Calu3 (cell line): ENCODE results near the gene LSM11. TPM values are rescaled to one million over a fixed set of nuclear protein-coding genes. Genes with fewer than 3 reads are reported as not detected.

ENCODE experiments used
- BruUV-seq: library from RNA; stranded (reverse); fragments of 400-500 nt; replicated peaks from 2 replicates; lab custom pipeline; 2021; lab: Mats Ljungman, UMichigan
- CTCF ChIA-PET: fragments of 300-600 bp; sonication (Branson Sonifier 250); formaldehyde crosslinking; loops from one replicate; lab custom pipeline; 2022; ENCODE audit warnings: antibody characterized with exemption; lab: Charles Lee
- DNase-seq: peaks from one replicate; pipeline ENCODE4 v3.0.0; 2022
- H3K27ac Mint-ChIP-seq: one replicate; pipeline ENCODE4 v1.8.0; 2022; ENCODE audit warnings: mixed read lengths; ENCODE audit not compliant: unreplicated experiment
- H3K27me3 Mint-ChIP-seq: one replicate; pipeline ENCODE4 v1.8.0; 2022; ENCODE audit warnings: mixed read lengths; ENCODE audit not compliant: unreplicated experiment
- H3K36me3 Mint-ChIP-seq: one replicate; pipeline ENCODE4 v1.8.0; 2022; ENCODE audit warnings: mild to moderate bottlenecking, moderate library complexity, mixed read lengths; ENCODE audit not compliant: insufficient read depth, unreplicated experiment
- H3K4me1 Mint-ChIP-seq: one replicate; pipeline ENCODE4 v1.8.0; 2022; ENCODE audit warnings: mild to moderate bottlenecking, low read depth, mixed read lengths; ENCODE audit not compliant: unreplicated experiment
- H3K4me3 Mint-ChIP-seq: one replicate; pipeline ENCODE4 v1.8.0; 2022; ENCODE audit warnings: mild to moderate bottlenecking, low read depth, moderate library complexity, mixed read lengths; ENCODE audit not compliant: unreplicated experiment
- H3K9me3 Mint-ChIP-seq: one replicate; pipeline ENCODE4 v1.8.0; 2022; ENCODE audit warnings: low read depth, mixed read lengths; ENCODE audit not compliant: unreplicated experiment
- CTCF ChIP-seq: fragments of 200-600 bp; IDR thresholded peaks from one replicate; pipeline ENCODE4 v1.8.0; 2022; ENCODE audit warnings: antibody characterized with exemption; ENCODE audit not compliant: unreplicated experiment
- intact Hi-C: fragments of 100-400 bp; cut with micrococcal nuclease; formaldehyde crosslinking; loops from one replicate; pipeline ENCODE4 v1.10.0; 2022; ENCODE audit not compliant: unreplicated experiment
- total RNA-seq: library from RNA; stranded (reverse); gene quantifications from 2 replicates; pipeline ENCODE4 v1.2.3, GENCODE V29; 2022

Gene LSM11
- total RNA-seq, 1 experiment from 2014 or later, result 4.6 TPM

- Mint-ChIP-seq H3K4me1 (no peaks in the 10 kb centered on the region), H3K27me3 (no peaks in the 10 kb centered on the region), H3K4me3 (no peak overlapping the region), H3K27ac (no peak overlapping the region), H3K36me3 (no peaks in the 10 kb centered on the region), H3K9me3 (no peaks in the 10 kb centered on the region)
- intact Hi-C loops, result no loop called here
- TF ChIP-seq CTCF, result no peak
- DNase-seq, result no peak
- CTCF ChIA-PET, result no interaction called here
- no TSS peak for BruUV-seq
Observed at GRCh38 chr5:157708866-157709265, 34.6 kb upstream of the LSM11 start.

- intact Hi-C loops, result no loop called here
- Mint-ChIP-seq H3K4me3 (no peak overlapping the region), H3K27ac (no peak overlapping the region), H3K27me3 (no peaks in the 10 kb centered on the region), H3K36me3 (no peaks in the 10 kb centered on the region), H3K9me3 (no peaks in the 10 kb centered on the region), H3K4me1 (no peaks in the 10 kb centered on the region)
- DNase-seq, result no peak
- TF ChIP-seq CTCF, result no peak
- CTCF ChIA-PET, result no interaction called here
- BruUV-seq, result no TSS peak
Observed at GRCh38 chr5:157709346-157709745, 34.2 kb upstream of the LSM11 start.

- H3K27me3 Mint-ChIP-seq, result no peaks in the 10 kb centered on the region
- no peaks in the 10 kb centered on the region for H3K4me1 Mint-ChIP-seq
- DNase-seq, result no peak
- no TSS peak for BruUV-seq
- intact Hi-C loops, result loop anchor here (10.0 kb wide), 1 partner anchor 196 kb away; no protein-coding TSS in a partner anchor
- CTCF ChIA-PET, result no interaction called here
- no peak for TF ChIP-seq CTCF
- H3K27ac Mint-ChIP-seq, result no peak overlapping the region
- H3K36me3 Mint-ChIP-seq, result no peaks in the 10 kb centered on the region
- H3K9me3 Mint-ChIP-seq, result no peaks in the 10 kb centered on the region
- no peak overlapping the region for H3K4me3 Mint-ChIP-seq
Observed at GRCh38 chr5:157710431-157710830, 33.1 kb upstream of the LSM11 start.

DNA sequence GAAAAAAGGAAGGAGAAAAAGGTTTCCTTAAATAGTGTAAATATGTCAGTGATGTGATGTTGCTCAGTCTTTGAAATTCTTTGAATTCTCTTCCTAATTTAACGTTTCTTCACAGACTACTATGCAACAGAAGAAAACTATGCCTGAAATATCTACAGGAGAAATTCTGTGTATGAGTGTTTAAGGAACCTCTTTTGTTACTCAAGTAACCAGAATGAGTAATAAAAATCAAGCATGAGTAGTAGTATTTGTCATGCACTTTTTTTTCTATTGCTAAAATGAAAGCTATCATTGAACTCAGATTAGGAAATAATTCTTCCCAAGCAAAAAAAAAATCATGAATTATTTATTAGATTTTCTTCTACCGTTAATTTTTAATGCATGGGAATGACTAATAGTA lies 32.6 kb upstream of the LSM11 start:
- Mint-ChIP-seq H3K27me3 (no peaks in the 10 kb centered on the region), H3K27ac (no peak overlapping the region), H3K36me3 (no peaks in the 10 kb centered on the region), H3K4me1 (no peaks in the 10 kb centered on the region), H3K4me3 (no peak overlapping the region), H3K9me3 (no peaks in the 10 kb centered on the region)
- DNase-seq, result no peak
- intact Hi-C loops, result loop anchor here (10.0 kb wide), 1 partner anchor 196 kb away; no protein-coding TSS in a partner anchor
- BruUV-seq, result no TSS peak
- no peak for TF ChIP-seq CTCF
- CTCF ChIA-PET, result no interaction called here
